ENCODE data around the gene FRMD6. TPM values are rescaled to one million over a fixed set of nuclear protein-coding genes. Genes with fewer than 3 reads are reported as not detected.

Gene FRMD6
- total RNA-seq, 1 donor from 2014 or later: 228 TPM

- no peak overlapping the region for H3K4me3 ChIP-seq (ENCODE audit: low read depth, low read length)
- TF ChIP-seq, protein P1, sequence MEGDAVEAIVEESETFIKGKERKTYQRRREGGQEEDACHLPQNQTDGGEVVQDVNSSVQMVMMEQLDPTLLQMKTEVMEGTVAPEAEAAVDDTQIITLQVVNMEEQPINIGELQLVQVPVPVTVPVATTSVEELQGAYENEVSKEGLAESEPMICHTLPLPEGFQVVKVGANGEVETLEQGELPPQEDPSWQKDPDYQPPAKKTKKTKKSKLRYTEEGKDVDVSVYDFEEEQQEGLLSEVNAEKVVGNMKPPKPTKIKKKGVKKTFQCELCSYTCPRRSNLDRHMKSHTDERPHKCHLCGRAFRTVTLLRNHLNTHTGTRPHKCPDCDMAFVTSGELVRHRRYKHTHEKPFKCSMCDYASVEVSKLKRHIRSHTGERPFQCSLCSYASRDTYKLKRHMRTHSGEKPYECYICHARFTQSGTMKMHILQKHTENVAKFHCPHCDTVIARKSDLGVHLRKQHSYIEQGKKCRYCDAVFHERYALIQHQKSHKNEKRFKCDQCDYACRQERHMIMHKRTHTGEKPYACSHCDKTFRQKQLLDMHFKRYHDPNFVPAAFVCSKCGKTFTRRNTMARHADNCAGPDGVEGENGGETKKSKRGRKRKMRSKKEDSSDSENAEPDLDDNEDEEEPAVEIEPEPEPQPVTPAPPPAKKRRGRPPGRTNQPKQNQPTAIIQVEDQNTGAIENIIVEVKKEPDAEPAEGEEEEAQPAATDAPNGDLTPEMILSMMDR (IDR thresholded peaks at IDR 0.05; ENCODE audit: insufficient read depth, low read length, poor library complexity, severe bottlenecking): no peak
- H3K27me3 ChIP-seq (ENCODE audit: control insufficient read depth, insufficient read depth, low read length): no peaks in the 10 kb centered on the region
- H3K36me3 ChIP-seq (ENCODE audit: control insufficient read depth, insufficient read depth, low read length): no peaks in the 10 kb centered on the region
- no peak for DNase-seq (ENCODE audit: low read depth)
Observed at GRCh38 chr14:51636109-51636508, 15.6 kb upstream of the FRMD6 start.

DNA sequence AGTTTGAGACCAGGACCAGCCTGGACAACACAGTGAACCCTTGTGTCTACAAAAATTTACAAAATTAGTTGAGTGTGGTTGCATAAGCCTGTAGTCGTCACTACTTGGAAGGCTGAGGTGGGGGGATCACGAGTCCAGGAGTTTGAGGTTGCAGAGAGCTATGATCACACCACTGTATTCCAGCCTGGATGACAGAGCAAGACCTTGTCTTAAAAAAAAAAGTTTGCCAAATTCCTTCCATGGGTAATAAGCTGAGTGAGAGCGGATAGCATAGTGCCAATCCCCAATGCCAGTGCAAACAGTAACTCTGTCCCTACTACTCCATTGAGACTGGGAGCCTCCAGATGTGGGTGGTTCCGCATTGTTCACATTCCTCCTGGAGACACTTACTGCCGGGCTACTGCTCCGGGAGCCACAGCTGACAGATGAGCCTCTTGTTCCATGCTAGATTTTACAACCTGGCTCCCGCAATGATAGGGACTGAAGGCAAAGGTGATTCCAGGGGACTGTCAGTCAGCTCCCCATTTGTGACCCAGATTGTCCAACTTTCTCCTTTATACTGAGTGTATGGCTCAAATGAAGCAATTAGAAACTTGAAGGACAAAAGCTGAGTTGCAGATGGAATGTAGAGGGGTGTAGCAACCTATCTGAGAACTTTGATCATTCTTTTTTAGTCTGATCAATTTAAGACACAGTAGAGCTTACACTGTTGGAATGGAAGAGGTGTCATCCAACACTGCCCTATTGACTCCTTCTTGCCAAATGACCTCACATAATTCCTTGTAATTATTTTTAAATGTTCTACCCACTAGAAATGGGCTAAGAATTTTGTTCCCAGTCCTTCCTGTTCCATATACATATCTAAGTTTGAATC, 13.4 kb upstream of the FRMD6 start:
- Histone ChIP-seq H3K36me3 (ENCODE audit: control insufficient read depth, insufficient read depth, low read length) (no peaks in the 10 kb centered on the region), H3K27me3 (ENCODE audit: control insufficient read depth, insufficient read depth, low read length) (no peaks in the 10 kb centered on the region), H3K4me3 (ENCODE audit: low read depth, low read length) (no peak overlapping the region)
- TF ChIP-seq, protein P1 (IDR thresholded peaks at IDR 0.05; ENCODE audit: insufficient read depth, low read length, poor library complexity, severe bottlenecking): no peak
- no peak for DNase-seq (ENCODE audit: low read depth)

GRCh38 chr14:51639668-51640316, 11.9 kb upstream of the FRMD6 start:
- TF ChIP-seq, protein P1 (IDR thresholded peaks at IDR 0.05; ENCODE audit: insufficient read depth, low read length, poor library complexity, severe bottlenecking): no peak
- H3K36me3 ChIP-seq (ENCODE audit: control insufficient read depth, insufficient read depth, low read length): no peaks in the 10 kb centered on the region

DNA sequence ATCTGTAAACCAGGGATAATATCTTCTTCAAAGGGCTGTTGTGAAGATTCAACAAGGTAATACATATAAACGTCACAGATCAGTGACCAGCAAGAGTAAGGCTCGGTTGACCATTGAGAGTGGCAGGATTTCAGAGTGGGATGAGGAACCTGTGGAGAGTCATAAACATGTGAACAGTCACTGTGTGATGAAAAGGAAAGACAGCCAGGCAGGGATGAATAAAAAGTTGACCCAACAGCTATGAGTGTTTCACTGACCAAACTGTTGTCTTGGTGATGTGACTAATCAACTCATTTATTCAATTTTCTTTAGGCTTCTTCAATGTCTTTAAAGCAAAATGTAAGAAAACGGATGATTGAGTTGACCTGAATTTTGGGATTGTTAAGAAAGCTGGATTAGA, 8.6 kb upstream of the FRMD6 start:
- Histone ChIP-seq H3K4me3 (ENCODE audit: low read depth, low read length) (no peak overlapping the region), H3K27me3 (ENCODE audit: control insufficient read depth, insufficient read depth, low read length) (no peaks in the 10 kb centered on the region), H3K36me3 (ENCODE audit: control insufficient read depth, insufficient read depth, low read length) (no peaks in the 10 kb centered on the region)
- DNase-seq (ENCODE audit: low read depth): peak; percentile 75
- TF ChIP-seq, protein P1 (IDR thresholded peaks at IDR 0.05; ENCODE audit: insufficient read depth, low read length, poor library complexity, severe bottlenecking): no peak

More at GRCh38 chr14:51639668-51640316, 11.9 kb upstream of the FRMD6 start:
- Histone ChIP-seq H3K27me3 (ENCODE audit: control insufficient read depth, insufficient read depth, low read length) (no peaks in the 10 kb centered on the region), H3K4me3 (ENCODE audit: low read depth, low read length) (no peak overlapping the region)
- no peak for DNase-seq (ENCODE audit: low read depth)

DNA sequence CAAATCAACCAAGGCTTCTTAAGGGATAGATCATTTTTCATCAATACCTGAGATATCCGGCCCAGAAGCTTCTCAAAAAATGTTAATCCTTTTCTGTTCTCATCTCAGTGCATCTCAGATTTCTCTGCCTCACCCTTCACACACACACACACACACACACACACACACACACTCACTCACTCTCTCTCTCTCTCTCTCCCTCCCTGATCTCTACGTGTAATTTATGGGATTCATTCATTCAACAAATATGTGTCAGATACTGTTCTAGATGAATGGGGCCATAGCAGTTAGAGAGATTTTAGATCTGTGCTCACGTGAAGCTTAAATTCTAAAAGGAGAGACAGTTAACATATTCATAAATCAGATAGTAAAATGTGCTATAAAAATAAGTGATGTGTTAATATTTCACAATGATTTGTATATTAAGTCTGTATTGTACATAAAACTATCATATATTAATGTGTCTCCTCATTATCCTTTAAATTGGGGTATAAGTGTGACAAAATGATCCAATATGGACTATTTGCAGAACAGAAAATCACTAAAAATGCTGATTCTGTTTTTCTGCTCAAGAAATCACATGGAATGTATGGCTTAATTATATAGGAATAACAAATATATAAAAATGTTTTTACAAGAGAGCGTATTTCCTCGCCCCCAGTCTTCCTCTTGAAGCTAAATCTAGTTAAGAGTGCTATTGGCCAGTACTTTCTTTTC, 7.3 kb upstream of the FRMD6 start:
- Histone ChIP-seq H3K27me3 (ENCODE audit: control insufficient read depth, insufficient read depth, low read length) (no peaks in the 10 kb centered on the region), H3K4me3 (ENCODE audit: low read depth, low read length) (no peak overlapping the region), H3K36me3 (ENCODE audit: control insufficient read depth, insufficient read depth, low read length) (no peaks in the 10 kb centered on the region)
- no peak for DNase-seq (ENCODE audit: low read depth)
- TF ChIP-seq, protein P1 (IDR thresholded peaks at IDR 0.05; ENCODE audit: insufficient read depth, low read length, poor library complexity, severe bottlenecking): no peak
